ENCODE measurements around the gene COPS6. TPM values are rescaled to one million over a fixed set of nuclear protein-coding genes. Genes with fewer than 3 reads are reported as not detected.

Gene COPS6
- total RNA-seq, 4 donors from 2014 or later: 31.8 to 110 (median 53.1) TPM

DNA sequence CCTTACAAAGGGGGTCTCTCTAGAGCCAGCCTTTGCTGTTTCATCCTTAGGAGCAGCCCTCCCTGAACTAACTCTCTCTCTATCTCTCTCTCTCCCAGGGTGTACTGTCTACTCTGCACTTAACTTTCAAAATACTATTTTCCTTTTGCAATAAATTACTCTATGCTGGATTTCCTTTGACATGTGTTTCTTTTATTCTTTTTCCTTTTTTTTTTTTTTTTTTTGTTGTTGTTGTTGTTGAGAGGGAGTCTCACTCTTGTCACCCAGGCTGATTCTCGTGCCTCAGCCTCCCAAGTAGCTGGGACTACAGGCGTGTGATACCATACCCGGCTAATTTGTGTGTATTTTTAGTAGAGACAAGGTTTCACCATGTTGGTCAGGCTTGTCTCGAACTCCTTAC lies 5.8 kb upstream of the COPS6 start:
- H3K9me3 ChIP-seq: no peaks in the 10 kb centered on the region
- TF ChIP-seq POLR2A (IDR thresholded peaks at IDR 0.05): no peak
- TF ChIP-seq, protein P1, sequence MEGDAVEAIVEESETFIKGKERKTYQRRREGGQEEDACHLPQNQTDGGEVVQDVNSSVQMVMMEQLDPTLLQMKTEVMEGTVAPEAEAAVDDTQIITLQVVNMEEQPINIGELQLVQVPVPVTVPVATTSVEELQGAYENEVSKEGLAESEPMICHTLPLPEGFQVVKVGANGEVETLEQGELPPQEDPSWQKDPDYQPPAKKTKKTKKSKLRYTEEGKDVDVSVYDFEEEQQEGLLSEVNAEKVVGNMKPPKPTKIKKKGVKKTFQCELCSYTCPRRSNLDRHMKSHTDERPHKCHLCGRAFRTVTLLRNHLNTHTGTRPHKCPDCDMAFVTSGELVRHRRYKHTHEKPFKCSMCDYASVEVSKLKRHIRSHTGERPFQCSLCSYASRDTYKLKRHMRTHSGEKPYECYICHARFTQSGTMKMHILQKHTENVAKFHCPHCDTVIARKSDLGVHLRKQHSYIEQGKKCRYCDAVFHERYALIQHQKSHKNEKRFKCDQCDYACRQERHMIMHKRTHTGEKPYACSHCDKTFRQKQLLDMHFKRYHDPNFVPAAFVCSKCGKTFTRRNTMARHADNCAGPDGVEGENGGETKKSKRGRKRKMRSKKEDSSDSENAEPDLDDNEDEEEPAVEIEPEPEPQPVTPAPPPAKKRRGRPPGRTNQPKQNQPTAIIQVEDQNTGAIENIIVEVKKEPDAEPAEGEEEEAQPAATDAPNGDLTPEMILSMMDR (IDR thresholded peaks at IDR 0.05): no peak
- no peak for DNase-seq
- peak overlapping the region in 1 of 2 donors; percentile 71 for H3K27ac ChIP-seq
- intact Hi-C loops (cut with DNase I; ENCODE audit: low total_unique reads): no loop called here
- H3K4me3 ChIP-seq: no peak overlapping the region
- H3K27me3 ChIP-seq: no peaks in the 10 kb centered on the region
- no peaks in the 10 kb centered on the region for H3K36me3 ChIP-seq
- peaks cover 0 to 5% of the 10 kb centered on the region in 2 donors for H3K4me1 ChIP-seq

DNA sequence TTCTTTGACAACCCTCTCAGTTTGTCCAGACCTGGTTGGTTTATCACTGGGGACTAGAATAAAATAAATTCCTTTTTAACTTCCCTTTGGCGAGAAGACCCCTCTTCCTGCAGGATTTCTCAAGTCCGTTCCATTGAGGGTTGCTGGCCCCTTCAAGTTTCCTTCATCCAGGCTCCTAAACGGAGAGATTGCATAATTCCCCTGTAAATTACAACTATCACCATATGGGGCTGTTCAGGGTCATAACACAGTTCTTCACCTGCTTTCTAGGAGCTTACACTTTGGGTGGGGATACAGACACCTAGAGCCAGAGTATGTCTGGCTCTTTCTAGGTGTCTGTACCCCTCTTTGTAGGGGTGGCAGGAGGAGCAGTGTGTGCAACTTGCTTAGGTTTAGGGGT lies 3.3 kb upstream of the COPS6 start:
- intact Hi-C loops (cut with DNase I; ENCODE audit: low total_unique reads): no loop called here
- Histone ChIP-seq H3K27ac (peak overlapping the region in 1 of 2 donors; percentile 95), H3K9me3 (no peaks in the 10 kb centered on the region), H3K4me1 (peaks cover 0 to 10% of the 10 kb centered on the region in 2 donors), H3K27me3 (no peaks in the 10 kb centered on the region), H3K4me3 (no peak overlapping the region), H3K36me3 (no peaks in the 10 kb centered on the region)
- no peak for DNase-seq
- no peak for TF ChIP-seq POLR2A (IDR thresholded peaks at IDR 0.05)
- TF ChIP-seq, protein P1 (IDR thresholded peaks at IDR 0.05): no peak

DNA sequence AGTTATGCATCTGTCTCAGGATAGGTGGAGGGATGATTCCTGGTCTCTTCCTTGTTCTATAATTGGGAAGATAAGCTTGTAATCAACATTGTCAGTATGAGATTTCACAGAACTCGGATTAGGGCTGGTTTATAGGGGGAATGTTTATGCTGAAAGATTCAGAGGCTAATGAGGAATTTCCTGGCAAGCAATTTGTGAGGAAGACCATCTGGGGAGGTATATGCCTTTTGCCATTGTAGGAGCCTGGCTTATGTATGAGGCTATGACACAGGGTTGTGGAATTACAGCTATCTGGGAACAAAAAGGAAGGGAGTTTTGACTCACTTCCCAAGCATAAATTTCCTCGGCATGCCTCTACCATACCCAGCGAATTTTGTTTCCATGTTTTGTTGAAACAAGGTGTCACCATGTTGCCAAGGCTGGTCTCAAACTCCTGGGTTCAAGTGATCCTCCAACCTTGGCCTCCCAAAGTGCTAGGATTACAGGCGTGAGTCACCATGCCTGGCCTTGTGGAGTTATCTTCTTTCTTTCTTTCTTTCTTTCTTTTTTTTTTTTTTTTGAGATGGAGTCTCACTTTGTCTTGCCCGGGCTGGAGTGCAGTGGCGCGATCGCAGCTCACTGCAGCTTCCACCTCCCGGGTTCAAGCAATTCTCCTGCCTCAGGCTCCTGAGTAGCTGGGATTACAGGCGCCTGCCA lies 1.6 kb upstream of the COPS6 start:
- Histone ChIP-seq H3K9me3 (no peaks in the 10 kb centered on the region), H3K4me3 (no peak overlapping the region), H3K27ac (peak overlapping the region; percentile 88 to 95), H3K36me3 (no peaks in the 10 kb centered on the region), H3K4me1 (peaks cover 0 to 10% of the 10 kb centered on the region in 2 donors), H3K27me3 (no peaks in the 10 kb centered on the region)
- intact Hi-C loops (cut with DNase I; ENCODE audit: low total_unique reads): no loop called here
- peak in 1 of 2 donors; percentile 63 for DNase-seq
- TF ChIP-seq POLR2A (IDR thresholded peaks at IDR 0.05): no peak
- TF ChIP-seq, protein P1 (IDR thresholded peaks at IDR 0.05): no peak

DNA sequence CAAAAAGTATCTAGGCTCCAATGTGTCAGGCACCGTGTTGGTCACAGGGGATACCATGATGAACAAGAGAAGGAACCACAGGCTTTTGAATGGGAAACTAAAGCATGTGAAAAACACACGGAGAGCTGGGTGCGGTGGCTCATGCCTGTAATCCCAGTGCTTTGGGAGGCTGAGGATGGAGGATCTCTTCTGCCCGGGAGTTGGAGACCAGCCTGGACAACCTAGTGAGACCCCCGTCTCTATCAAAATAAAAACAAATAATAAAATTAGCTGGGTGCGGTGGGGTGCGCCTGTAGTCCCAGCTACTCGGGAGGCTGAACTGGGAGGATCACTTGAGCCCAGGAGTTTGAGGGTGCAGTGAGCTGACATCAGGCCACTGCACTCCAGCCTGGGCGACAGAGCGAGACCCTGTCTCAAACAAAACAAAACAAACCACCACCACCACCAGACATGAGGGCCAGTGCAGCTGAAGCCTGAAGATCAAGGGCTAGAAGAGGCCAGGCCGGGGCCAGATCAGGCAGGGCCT lies 611 bp upstream of the COPS6 start:
- TF ChIP-seq POLR2A (IDR thresholded peaks at IDR 0.05): no peak
- TF ChIP-seq, protein P1 (IDR thresholded peaks at IDR 0.05): no peak
- Histone ChIP-seq H3K9me3 (no peaks in the 10 kb centered on the region), H3K27me3 (no peaks in the 10 kb centered on the region), H3K4me3 (peak overlapping the region; percentile 80 to 97), H3K27ac (peak overlapping the region; percentile 88 to 95), H3K36me3 (no peaks in the 10 kb centered on the region), H3K4me1 (peaks cover 0 to 10% of the 10 kb centered on the region in 2 donors)
- intact Hi-C loops (cut with DNase I; ENCODE audit: low total_unique reads): no loop called here
- DNase-seq: no peak

DNA sequence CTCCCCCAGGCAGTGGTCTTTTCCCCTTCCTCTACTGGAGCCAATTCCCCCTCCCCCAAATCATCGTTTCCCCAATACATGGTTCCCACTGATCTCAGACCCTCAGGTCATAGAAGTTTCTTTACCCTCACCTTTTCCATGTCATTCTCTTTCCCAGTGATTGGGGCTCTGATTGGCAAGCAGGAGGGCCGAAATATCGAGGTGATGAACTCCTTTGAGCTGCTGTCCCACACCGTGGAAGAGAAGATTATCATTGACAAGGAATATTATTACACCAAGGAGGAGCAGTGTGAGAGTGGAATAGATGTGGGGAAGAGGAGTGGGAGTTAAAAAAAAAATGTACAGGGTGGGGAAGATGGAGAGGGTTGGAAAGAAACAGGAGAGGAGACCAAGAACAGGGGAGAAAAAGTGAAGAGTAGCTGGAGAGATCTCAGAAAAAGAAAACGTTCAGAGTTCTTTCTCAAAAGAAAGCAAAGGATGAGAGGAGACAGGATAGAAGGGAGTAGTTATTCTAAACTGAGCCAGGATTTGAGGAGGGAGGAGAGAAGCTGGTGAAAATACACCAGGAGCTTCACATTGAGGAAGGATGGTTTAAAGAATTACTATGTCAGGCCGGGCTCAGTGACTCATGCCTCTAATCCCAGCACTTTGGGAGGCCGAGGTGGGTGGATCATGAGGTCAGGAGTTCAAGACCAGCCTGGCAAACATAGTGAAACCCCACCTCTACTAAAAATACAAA lies 858 bp downstream of the COPS6 start:
- no peak for TF ChIP-seq POLR2A (IDR thresholded peaks at IDR 0.05)
- TF ChIP-seq, protein P1 (IDR thresholded peaks at IDR 0.05): no peak
- H3K27me3 ChIP-seq: no peaks in the 10 kb centered on the region
- H3K27ac ChIP-seq: peak overlapping the region; percentile 88 to 95
- peak overlapping the region; percentile 80 to 97 for H3K4me3 ChIP-seq
- DNase-seq: no peak
- peaks cover 0 to 10% of the 10 kb centered on the region in 2 donors for H3K4me1 ChIP-seq
- no peaks in the 10 kb centered on the region for H3K9me3 ChIP-seq
- intact Hi-C loops (cut with DNase I; ENCODE audit: low total_unique reads): no loop called here
- no peaks in the 10 kb centered on the region for H3K36me3 ChIP-seq
